ENCODE results near the gene TNS1.
A peak's percentile ranks its signal among the peaks of the same experiment; 100 is the strongest.

Gene TNS1

DNA sequence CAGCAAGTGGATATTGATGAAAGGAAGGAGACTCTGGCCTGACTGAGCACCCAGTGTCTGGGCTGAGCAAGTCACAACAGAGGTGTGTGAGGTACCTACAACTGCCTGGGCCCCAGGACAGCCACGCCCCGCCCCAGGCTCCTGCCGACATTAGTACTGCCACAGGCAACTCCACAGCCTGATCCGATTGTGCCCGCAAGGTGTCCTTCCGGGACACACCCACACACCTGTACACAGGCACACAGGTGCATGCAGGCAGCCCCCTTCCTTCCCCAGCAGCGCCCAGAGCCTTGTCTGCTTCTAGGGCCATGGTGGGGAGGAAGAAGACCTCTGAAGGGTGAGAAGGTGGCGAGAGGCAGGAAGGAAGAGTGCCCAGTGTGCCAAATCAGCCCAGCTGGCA is 83.6 kb downstream of the TNS1 start:
- FAIRE-seq: peak; percentile 48

DNA sequence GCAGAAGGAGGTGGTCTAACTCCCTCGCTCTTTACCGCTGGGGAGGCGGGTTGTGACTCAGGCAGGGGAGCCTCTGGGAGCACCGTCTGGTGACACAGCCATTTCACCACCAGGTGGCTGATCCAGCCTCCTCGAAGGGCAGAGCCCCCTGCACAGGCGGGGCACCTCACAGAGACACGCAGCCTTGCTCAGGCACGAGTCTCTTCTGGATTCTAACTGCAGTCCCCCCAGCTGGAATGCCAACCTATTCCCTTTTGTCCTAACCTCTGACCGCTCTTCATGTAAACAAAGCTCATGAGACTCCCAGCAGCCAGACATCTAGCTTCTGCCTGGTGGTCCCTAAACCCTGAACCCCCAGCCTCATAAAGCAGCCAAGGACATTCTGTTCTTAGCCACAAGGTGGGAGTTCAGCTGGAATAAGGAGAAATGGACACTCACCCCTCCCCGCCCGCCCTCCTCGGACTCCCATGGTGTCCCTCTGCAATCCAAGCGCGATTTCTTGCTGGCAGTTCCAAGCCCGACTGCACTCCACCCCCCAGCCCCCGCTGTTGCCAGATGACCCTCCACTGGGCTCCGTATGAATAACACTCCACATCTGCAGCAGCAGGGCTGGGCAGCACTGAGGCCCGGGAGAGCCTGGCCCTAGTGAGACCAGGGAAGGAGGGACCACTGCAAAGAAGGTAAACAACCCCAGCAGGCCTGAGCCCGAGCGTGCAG is 84.3 kb downstream of the TNS1 start:
- FAIRE-seq (no peak), DNase-seq (ENCODE audit: insufficient read length, low spot score) (no peak)

More for the DNA sequence above, 83.6 kb downstream of the TNS1 start:
- no peak for DNase-seq (ENCODE audit: insufficient read length, low spot score)

DNA sequence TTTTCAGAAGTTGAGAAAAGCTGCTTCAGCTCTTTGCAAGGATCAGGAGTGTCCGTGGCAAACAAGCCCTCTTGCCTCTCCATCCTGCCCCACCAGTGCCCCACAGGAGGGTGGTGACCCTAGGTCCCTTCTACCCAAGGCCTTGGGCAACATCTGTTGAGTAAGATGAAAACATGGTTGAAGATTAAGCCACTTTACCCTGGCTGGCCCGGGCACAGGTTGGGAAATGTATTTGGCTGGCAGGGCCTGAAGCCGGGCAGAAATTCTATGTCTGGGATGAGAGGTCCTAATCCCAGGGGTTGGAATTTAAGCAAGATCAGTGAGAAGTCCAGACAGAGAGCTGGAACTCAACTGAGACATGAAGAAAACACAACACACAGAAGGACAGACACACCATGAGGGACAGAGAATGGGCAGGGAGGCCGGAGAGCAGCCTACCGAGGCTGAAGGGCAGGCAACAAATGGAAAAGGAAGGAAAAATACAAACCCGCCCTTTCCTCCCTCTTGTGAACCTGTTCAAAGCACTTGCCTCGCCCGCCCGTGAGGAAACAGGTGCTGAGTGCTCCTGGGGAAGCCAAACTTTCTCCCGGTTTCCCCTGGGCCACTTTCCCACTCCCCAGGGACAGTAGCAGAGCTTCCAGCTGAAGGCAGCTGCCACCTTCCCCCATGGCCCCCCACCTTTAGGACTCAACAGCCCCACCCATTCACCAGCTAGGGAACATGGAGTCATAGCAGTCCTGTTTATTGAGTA is 86.1 kb downstream of the TNS1 start:
- FAIRE-seq (no peak), DNase-seq (ENCODE audit: insufficient read length, low spot score) (no peak)

DNA sequence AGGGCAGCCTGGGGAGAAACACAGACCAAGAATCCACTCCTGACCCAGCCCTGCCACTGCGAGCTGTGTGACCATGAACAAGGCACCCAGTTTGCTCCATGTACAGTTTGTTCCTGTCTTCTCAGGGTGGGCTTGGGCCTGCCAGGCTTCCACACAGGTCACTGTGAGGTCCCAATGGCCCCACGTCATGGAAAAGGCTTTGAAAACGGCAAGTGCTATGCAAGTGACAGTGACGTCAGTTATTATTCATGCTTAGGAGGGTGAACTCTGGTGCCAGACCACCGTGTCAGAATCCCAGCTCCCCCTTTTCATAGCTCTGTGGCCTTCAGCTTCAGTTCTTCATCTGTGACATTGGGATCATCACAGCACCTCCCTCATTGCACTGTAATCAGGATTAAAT is 87.1 kb downstream of the TNS1 start:
- DNase-seq (ENCODE audit: insufficient read length, low spot score) (no peak), FAIRE-seq (no peak)

DNA sequence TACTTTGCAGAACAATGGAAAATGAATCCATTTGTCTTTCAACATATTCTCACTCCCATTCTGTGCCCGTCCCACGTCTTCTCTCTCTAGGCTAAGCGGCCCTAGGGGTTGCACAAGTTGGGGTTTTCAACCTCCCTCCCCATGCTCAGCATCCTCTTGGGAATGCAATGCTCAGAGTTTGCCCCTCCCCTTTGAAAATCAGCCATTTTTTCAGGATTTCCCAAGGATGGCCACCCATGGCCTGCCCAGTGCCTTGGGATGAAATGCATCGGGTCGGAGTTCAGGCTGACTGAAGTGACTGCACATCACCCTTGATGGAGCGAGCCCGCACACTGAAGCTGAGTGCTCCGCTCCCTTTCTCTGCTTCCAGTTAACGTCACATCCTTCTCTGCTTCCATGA is 87.9 kb downstream of the TNS1 start:
- FAIRE-seq (no peak), DNase-seq (ENCODE audit: insufficient read length, low spot score) (no peak)

DNA sequence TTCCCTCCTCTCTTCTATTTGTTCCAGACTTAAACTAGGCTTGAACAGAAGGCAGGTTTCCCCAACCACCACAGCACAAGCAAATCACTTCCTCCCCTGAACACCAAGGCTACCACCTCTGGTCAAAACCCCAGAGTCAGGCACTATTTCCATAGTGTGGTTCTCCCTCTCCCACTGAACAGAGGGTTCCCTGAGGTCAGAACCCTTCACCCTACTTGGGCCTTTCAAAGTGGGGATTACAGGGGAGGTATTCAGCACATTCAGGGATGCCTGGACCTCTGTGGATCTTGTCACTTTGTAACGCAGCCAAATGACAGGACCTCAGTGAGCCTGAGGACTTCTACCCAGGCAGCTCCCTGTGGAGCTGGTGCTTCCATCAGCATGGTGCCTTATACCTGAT is 88.7 kb downstream of the TNS1 start:
- DNase-seq (ENCODE audit: insufficient read length, low spot score): no peak
- FAIRE-seq: no peak

DNA sequence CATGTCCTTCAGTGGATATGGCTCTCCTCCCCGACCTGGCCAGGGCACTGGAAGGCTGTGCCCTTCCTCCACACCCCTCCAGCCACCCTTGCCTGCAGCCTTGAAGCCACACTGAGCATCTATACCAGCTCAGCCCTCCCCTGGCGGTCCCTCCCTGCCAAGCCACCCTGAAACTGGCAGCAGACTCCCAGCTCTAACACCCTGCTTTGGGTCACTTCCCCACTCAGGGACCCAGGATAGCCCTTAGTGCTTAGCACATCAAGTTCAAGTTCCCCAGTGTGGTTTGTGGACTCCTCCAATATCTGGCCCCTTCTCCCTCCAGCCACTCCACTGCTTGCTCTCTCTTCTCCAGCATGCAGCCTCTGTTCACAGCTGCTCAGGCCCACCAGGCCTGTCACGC is 89.4 kb downstream of the TNS1 start:
- DNase-seq (ENCODE audit: insufficient read length, low spot score) (no peak), FAIRE-seq (no peak)

DNA sequence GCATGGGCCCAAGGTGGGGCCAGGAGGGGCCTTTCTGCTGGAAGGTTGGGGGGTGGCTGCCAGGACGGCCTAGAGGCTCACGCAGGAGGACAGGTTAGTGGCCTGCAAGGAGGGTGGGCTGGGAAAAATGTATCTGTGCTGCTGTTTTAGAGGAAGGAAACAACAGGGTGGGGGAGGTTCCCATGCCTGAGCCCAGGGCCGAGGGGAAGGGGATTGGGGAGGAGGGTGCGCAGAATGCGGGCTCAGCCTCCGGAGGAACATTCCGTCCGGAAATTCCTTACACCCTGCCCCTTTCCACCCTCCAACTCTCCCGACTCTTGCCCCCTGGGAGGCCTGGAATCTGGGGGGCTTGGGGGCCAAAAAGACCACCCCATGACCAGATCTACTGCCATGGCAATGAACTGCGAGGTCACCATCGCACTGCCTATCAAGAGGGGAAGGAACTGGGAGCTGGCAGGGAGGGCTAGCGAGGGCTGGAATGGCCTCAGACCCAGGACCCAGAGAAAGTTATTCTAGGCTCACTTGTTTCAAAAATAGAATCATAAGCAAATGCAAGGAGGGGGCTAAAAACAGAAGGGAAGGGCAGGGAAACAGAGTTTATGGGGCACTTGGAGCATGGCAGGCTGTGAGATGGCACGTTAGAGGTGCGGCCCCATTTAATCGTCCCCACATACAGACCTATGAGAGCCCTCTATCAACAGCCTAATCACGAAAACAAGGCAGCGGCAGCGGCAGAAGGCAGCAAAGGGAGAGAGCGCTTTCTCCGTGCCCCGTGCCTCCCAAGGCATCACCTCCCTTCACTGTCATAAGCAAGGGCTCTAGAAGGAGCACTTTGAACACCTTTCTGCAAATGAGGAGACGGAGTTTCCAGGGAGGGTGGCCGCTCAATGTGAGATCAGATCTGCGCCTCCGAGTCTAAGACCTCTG is 90.4 kb downstream of the TNS1 start:
- DNase-seq (ENCODE audit: insufficient read length, low spot score): no peak

DNA sequence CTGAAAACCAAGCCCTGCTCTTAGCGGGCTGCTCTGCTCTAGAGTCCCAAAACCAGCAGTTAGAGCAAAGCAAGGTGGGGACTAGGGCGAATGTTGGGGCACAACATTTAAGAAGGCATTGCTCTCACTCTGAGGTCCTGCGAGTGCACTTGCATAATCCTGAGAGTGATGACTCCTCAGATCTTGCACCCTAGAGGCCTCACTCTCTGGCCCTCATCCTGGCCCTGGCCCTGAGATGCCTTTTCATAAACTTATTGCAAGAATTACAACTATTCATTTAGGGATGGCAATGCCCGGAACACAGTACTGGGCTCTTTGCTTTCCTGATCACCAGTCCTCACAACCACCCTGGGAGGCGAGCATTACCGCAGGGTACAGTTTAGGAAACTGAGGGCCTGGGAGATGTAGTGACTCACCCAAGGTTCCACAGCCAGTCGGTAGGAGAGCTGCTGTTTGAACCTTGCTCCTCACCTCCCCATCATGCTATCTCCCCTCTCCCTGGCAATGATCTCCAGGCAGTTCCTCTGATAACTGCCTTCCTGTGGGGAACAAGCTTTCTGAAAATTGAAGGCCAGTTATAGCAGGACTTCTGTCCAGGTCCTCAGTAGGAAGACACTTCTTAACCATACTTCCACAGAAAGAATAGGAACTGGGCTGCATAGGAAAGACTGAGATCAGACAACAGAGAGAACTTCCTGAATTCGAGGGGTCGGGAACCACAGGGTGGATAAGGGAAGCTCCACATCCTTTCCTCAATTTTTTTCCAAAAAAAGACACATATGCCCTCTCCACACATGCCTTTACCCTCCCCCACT is 91.3 kb downstream of the TNS1 start:
- FAIRE-seq: no peak

More for the DNA sequence above, 90.4 kb downstream of the TNS1 start:
- FAIRE-seq: no peak

DNA sequence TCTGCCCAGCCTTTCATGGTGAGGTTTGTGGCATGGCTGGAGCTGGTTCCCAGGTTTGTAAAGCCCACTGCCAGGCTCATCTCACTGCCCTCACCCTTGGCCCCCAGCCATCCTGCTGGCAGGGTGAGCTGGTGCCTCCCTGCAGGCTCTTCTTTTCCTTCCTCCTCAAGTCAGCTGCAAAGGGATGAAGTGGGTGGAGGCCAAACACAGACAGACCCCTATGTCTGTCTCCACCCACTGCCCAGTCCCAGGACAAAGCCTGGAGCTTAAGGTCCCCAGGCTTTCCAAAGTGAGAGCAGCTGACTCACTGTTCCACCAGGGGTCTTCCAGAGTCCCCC is 92.0 kb downstream of the TNS1 start:
- FAIRE-seq (no peak), DNase-seq (ENCODE audit: insufficient read length, low spot score) (no peak)

More for the DNA sequence above, 91.3 kb downstream of the TNS1 start:
- DNase-seq (ENCODE audit: insufficient read length, low spot score): no peak

DNA sequence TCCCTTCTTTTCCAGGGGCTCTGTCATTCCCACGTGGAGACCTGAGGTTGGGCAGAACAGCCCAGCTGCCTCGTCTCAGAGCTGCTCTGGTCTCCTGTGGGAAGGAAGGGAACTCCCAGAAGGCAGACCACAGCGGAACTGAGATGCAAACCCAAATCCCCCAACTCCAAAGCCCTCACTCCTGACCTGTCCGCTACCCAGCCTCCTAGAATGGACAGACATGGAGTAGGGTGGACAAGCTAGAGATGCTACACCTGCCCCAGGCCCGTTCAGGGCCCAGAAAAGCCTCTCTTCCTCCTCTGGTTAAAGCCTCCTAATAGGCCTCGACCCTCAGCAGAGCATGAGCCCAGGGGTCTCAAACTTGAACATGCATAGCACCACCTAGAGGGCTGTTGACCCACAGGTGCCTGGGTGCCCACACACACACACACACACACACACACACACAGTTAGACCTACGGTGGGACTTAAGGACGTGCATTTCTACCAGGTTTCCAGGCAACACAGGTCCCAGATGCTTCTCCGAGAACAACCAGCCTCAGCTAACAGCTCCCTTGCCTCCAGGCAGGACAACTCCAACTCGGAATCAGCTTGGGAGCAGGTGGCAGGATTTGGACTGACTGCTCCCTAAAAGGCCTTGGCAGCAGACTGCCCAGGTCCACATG is 93.5 kb downstream of the TNS1 start:
- DNase-seq (ENCODE audit: insufficient read length, low spot score): no peak
- FAIRE-seq: no peak

DNA sequence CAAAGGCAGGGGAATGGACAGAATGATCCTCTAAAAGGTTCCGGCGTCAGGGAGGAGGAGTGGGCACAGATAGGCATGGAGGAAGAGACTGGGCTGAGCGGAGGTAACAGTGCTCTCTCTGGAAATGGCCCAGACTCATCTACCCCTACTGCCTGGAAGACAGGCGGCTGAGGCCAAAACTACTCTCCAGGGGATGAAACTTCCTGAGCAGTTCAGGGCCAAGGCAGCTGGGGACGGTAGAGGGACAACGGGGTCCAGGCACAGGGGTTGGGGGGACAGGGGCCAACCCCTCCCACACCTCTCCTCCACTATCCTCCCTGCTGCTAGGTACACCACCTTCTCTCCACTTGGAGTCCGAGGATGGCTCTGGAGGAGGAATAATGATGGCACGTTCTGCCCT is 94.3 kb downstream of the TNS1 start:
- DNase-seq (ENCODE audit: insufficient read length, low spot score) (no peak), FAIRE-seq (no peak)

DNA sequence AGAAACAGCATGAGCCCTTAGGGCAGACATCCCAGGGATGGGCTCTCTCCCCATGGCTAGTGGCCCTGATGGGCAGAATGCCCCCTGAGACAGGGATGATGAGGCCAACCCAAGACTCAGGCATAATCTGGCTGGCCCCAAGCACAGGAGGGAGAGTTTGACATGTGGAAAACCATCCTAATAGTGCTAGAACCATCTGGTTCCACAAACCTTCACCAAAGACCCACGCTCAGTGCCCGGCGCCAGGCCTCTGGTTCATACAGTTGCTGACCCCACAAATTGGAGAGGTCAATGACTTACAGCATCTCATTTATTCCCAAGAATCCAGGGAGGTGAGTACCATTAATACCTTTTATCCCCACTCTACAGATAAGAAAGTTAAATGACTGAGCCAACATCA is 95.5 kb downstream of the TNS1 start:
- no peak for DNase-seq (ENCODE audit: insufficient read length, low spot score)
- FAIRE-seq: no peak

DNA sequence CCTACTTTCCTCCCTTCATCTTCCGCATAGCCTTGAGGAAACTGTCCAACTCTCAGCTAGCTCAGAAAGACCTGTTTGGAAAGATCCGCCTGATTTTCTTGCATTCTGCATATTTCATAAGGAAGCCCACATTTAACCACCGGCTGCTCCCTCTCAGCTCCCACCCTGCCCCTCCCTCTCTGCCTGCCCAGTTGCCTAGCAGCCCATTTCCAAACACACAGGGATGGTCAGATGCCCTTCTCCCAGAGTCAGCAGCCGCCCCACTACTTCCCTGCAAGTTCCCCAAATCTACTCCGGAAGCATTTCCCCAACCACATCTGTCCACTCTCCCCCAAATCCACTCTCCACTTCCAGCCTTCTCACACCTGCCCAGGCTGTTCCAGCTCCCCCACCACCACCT is 96.0 kb downstream of the TNS1 start:
- DNase-seq (ENCODE audit: insufficient read length, low spot score): no peak
- no peak for FAIRE-seq

DNA sequence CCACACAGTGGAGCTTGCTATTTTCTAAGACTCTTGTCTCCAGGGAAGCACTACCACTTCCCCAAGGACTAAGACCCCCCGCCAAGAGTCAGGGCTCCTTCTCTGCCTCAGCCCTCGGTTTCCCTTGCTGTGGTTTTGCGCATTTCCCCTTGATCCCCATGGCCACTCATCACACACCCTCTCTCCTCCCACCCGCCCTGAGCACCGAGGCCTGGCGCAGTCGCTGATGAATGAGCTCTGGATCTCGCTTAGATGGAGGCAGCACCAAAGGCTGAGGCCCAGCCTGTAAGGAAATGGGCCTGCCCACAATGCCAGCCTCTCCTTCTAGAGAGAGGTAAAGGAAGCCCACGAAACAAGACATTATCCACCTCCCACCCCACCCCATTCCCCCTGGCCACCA is 96.9 kb downstream of the TNS1 start:
- DNase-seq (ENCODE audit: insufficient read length, low spot score) (no peak), FAIRE-seq (no peak)

DNA sequence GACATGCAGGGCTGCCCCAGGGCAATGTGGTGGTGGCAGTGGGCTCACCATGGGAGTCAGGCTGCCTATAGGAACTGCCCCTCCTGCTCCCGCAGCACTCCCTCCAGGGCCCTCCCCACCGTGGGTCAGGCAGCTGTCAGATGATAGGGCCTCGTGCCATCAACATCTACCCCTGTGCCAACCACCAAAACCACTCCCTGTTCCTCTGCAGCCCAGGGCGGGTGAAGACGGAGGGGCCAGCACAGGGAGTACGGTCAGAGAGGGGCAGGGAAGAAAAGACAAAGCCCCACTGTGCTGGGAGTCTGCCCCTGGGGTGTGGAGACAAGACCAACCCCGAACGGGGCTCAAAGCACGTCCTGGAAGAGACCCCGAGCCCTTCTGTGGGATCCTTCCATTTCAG is 97.4 kb downstream of the TNS1 start:
- DNase-seq (ENCODE audit: insufficient read length, low spot score) (no peak), FAIRE-seq (no peak)

DNA sequence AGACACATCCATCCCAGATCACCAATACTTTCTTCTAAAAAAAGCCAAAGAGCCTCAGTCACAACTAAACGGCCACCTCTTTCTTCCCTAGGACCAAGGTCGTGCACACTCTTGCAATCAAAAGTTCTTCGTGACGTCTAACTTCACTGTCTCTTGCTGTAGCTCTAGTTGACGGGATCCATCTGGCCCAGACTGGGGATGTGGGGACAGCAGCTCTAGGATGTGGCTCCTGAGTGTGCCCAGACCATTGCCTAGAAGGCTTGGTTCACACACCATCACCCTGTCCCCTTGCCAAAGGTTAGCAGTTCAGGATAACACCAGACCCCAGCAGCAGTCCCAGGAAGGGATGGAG is 98.2 kb downstream of the TNS1 start:
- FAIRE-seq (no peak), DNase-seq (ENCODE audit: insufficient read length, low spot score) (no peak)

DNA sequence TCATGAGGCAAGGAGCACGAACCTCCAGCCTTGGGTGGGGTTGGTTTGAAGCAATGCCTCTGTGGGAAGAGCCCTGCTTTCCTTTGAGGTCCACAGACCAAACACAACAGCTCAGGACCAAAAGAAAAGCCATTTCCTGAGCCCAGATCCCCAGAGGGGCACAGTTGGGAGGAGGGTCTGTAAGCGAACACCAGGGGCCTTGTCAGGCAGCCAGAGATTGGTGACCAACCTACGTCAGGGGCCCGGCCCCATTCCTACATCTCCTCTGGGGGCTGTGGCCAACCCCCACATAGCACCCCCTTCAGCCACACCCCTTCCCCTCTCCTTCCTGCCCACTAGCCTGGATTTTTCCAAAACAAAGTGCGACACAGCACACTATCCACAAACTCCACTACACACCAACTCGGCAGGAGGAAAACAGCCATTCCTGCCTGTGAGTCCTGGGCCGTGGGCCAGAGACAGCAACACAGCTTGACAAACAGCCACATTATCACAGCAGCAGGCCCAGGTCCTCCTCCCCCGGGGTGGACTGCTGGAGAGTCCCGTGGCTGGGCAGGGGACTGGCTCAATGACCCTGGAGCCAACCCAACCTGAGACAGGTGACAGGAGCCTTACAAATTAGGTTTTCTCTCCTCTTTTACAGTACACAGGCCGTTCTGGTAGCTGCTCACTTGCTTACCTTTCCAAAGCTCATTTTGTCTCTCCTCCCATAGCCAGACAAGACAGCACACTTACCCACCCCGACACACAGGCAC is 98.8 kb downstream of the TNS1 start:
- DNase-seq (ENCODE audit: insufficient read length, low spot score): no peak
- no peak for FAIRE-seq

DNA sequence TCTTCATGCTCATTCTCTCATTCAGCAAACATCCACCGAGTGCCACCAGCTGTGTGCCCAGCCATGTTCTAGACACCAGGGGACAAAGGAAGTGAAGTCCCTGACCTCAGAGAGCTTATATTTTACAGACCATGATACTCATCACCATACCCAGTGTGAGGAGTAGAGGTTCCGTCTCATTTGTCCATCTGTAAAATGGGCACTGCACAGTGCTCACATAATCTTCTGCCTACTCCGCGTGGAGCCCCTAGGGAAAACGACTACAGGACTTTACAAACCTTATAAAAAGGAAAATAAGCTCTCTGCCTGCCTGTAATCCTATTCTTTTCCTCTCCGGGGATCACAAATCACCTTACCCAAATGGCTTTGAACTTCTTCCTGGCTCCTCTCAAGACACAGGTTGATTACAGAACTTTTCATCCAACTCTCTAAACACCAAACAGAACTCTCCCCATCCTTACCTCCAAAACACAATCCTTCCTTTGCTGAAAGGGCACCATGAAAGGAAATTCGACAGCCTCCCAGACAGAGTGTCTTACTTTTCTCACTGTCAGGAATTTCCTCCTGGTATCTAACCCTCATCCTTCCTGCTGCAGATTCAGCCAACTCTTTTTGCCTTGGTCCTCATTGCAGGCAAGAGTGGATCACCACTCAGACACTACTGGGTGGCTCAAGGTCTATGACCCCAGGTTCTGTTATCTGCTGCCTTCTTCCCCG is 99.5 kb downstream of the TNS1 start:
- no peak for DNase-seq (ENCODE audit: insufficient read length, low spot score)
- no peak for FAIRE-seq
